GDM1 (cell line): Measurements from ENCODE around the gene SLC26A4.

Experiments used
- DNase-seq: peaks from one replicate; lab custom pipeline; 2025; lab: John Stamatoyannopoulos, UW

The SLC26A4 gene

GRCh38 chr7:107697321-107698049, 36.9 kb downstream of the SLC26A4 start:
- no peak for DNase-seq

DNA sequence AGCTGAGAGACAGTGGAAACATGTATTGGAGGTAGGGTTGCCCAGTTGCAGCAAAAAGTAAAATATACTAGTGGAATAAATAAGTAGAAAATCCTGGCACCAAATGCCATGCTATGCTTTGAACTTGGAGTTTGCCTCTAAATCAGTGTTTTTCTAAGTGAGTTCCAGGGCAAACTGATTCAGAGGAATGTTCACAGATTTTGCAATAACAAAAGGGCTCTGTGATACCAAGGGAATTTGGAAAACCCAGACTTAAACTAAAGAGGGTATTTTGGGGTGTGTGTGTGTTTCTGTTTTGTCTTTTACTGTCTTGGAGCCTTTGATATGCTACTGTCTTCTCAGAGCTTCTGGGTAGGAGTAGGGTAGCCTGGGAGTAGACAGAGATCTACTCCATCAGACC, 39.9 kb downstream of the SLC26A4 start:
- DNase-seq: no peak

GRCh38 chr7:107701191-107701590, 40.6 kb downstream of the SLC26A4 start:
- no peak for DNase-seq

DNA sequence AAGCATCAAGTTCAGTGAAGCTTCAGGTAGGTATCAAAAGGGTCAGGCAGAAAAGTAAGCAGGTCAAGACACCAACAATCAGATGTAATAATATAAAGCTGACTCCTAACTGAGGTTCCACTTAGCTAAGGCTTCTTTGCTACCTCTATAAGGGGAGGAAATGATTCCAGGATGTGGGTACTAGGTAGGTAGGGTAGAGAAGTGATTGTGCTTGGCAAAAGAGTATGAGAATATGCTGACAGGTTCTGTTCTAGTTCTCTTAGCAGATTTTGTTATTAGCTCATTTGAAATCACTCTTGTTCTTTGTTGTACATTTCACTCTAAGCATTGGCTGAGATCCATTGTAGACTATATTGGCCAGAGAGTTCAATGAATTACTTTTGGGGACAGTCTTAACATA, 42.6 kb downstream of the SLC26A4 start:
- DNase-seq: no peak

- no peak for DNase-seq
These were observed 43.2 kb downstream of the SLC26A4 start for GRCh38 chr7:107703872-107704271.

DNA sequence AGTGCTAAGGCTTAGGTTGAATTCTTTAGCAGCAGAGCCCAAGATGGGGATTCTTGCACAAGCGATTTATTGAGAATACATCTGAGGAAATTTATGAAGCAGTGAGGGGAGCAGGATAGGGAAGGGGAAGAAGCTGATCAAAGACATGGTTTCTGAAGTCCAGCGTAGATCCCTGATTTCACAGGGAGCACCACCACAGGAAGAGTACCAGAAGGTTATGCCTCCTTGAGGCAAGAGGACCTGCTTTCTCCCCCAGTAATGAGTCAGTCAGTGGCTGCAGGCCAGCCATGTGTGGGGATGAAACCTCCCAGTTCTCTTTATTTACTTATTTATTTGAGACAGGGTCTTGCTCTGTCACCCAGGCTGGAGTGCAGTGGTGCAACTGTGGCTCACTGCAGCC, 48.3 kb downstream of the SLC26A4 start:
- DNase-seq: no peak

DNA sequence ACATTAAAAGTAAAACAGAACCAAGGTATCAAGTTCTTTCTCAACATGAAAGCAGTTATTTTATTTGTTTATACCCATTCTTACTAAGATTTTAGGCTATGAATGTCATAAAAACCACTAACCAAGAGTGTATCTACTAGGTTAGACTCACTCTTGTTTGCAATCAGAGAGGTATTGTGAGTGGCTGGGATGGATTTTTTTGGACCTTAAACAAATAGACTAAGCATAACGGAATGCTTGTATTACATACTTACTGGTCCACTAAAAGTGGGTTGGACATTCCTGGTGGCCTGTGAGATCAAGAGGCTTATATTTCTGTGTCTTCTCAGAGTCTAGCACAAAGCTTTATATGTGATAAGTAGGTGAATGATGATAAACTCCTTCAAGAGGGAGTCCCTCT, 50.7 kb downstream of the SLC26A4 start:
- DNase-seq: no peak

DNA sequence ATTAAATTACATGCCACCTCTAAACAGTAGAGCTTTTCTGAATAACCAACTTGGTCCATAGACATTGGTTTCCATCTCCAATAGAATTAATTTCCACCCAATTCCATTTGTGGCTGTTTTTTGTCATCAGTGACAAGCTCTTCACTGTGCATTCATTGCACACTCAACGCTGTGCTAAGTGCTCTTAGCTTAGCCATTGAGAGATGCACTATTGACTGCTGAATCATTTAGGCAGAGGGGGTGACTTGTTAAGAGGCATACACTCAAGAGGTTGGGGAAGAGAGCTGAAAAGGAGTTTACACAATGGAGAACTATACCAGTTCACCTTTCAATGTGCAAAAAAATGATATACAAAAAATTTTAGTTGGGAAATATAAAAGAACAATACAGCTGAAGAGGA, 51.4 kb downstream of the SLC26A4 start:
- DNase-seq: no peak

GRCh38 chr7:107712896-107713295, 52.3 kb downstream of the SLC26A4 start:
- DNase-seq: no peak

GRCh38 chr7:107715531-107715930, 54.9 kb downstream of the SLC26A4 start:
- DNase-seq: no peak

- DNase-seq: no peak
These were observed 58.0 kb downstream of the SLC26A4 start for GRCh38 chr7:107718456-107719193.

DNA sequence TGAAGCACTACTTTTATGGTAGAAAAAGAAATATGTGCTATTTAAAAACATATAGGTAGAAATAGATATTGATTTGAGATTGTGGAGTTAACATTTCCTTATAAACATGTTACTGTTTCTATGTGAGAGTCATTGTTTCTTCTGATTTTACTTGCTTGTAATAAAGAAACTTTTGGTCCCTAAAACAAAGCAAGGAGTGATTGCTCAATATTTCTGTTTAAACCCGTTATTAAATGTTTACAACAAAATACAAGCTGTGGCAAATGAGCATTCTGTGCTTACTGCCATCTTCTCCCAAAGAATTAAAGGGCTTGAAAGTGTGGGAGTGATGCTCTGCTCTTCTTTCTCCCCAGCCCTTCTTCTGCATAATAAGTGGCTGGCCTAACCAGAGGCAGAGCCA, 60.7 kb downstream of the SLC26A4 start:
- no peak for DNase-seq

GRCh38 chr7:107723255-107723654, 62.6 kb downstream of the SLC26A4 start:
- DNase-seq: no peak

- DNase-seq: peak; percentile 49
These were observed 64.6 kb downstream of the SLC26A4 start for GRCh38 chr7:107725138-107725740.

- DNase-seq: no peak
These were observed 65.9 kb downstream of the SLC26A4 start for GRCh38 chr7:107726356-107727130.

- no peak for DNase-seq
These were observed 67.6 kb downstream of the SLC26A4 start for GRCh38 chr7:107728276-107728675.

DNA sequence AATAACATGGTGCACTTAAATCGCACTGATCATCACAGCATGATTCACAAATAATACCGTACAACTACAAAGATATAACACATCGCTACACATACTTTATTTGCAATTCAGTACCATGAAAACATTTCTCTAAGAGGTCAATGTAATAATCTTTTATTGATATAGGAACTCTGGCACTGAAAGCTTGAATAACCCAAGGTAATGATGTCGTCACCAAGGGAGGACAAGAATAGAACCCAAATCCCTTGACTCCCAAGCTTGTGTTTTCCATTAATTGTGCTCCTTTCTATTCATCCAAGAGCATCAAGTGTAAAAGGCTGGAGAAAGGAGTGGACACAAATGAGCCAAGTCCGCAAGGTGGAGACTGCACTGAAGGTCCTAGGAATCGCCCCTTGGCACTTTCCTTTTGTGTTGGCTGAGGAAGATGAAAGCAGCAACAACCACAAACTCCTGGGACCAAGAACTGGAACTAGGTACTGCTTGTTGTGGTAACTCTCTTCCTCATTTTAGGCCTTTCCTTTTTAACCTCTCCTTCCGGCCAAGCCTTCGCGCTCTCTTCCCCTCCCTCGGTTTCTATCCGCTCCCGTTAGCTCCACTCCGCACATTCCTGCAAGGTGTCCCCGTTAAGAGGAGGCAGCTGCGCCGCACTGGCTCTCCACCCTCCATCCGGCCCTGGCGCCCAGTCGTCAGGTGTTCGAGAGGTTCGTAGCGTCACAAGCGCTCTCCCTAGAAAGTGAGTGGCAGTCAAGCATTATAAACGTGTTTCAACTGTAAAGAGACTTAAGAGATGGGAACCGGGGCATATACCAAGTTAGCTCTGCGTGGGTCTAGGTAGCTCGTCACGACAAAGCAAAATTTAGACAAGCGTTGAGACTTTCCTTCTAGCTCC, 82.3 kb downstream of the SLC26A4 start:
- peak; percentile 79 for DNase-seq

DNA sequence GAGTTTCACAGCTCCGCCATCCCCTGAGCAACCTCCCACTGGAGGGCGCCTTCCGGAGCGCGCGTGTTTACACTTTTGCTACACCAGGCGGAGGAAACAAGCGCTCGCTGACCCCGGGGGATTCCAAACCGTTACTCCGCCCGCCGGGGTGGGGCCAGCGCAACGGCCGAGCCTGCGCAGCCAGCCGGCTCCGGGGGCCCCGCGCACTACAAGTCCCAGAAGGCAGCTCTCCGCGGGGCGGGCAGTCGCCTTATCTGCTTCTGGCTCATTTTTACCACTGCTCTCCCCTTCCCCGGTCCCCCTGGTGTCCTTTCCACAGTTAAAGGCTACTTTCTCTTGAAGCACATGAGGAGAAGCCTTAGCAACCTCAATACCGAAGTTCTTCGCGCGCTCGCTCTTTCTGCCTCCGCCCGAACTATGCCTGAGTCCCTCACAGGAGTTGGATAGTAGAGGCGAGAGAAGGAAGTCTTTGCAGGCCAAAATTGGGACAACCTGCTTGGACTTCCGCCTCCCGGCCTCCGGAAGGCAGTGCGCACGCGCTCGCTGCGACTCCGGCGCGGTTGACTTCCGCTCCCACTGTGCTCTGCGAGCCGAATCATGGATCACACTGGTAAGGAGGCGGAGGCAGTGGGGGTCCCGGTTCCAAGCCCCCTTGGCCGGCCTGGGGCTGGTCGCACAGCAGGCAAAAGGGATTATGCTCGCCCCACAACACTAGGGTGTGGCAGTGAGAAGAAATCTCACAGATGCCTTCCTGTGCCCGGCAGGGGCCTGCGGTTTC, 83.1 kb downstream of the SLC26A4 start, which contains the start of gene CBLL1:
Gene CBLL1 (plus strand): TSS at position 576 of the 778 bp plus-strand sequence. CDS start 22 bp downstream, at position 598.
- peak; percentile 93 for DNase-seq

DNA sequence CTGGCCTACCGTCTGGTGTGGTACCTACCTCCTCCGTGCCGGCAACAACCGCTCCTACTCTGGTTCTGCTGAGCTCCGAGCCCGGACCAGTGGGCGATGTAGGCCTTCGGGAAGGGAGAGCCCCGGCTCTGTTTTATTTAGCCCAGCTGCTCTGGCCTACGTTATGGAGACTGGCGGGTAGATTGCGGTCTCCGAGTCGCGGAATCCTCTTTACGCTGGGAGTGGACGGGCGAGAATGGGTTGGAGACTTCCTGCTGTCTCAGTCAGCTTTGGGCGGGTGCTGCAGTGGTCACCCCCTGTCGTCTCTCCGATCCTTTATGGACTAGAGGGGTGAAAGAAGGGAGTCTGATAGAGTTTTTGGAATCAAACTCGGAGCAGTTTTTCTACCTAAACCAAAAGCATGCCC, 83.7 kb downstream of the SLC26A4 start:
- no peak for DNase-seq

GRCh38 chr7:107746006-107746405, 85.4 kb downstream of the SLC26A4 start:
- no peak for DNase-seq
